Measurements from ENCODE around the gene IKBKG.
"Not testable (repeated sequence)": the region's sequence is repeated elsewhere in the genome, so short reads cannot be mapped to it uniquely, and the experiment has no call there.

- not testable (repeated sequence) for TF ChIP-seq ZNF384 (IDR thresholded peaks at IDR 0.05); SUZ12 (IDR thresholded peaks at IDR 0.05); L3MBTL2 (conservative IDR thresholded peaks at IDR 0.05)
Observed at GRCh38 chrX:154562295-154562694, 14.9 kb downstream of the IKBKG start.
